Measurements from ENCODE around the gene ZBTB20. TPM values are rescaled to one million over a fixed set of nuclear protein-coding genes. Genes with fewer than 3 reads are reported as not detected.

Gene ZBTB20
- total and polyA plus RNA-seq, 2 of the 4 experiments (the other 2 are of a cell fraction): 0.75 to 14.7 TPM

- H2BK20ac ChIP-seq (ENCODE audit: low read depth, low read length): no peak overlapping the region
- no peak overlapping the region for H3K4me3 ChIP-seq (ENCODE audit: insufficient read depth, low read depth, low read length)
- ChIA-PET POLR2A (ENCODE audit: unreplicated experiment) (interaction anchor here (0.7 kb wide), 1 partner anchor 105 kb away, joined by 3 read pairs; no protein-coding TSS in a partner anchor), CTCF (interaction anchor here (0.6 to 1.4 kb wide), 2 partner anchors 29 to 126 kb away, joined by 3 to 8 read pairs; no protein-coding TSS in a partner anchor)
- no peaks in the 10 kb centered on the region for H3K9me3 ChIP-seq (ENCODE audit: control insufficient read depth, insufficient read depth, low read length)
- no peak overlapping the region for H4K5ac ChIP-seq (ENCODE audit: low read depth, low read length)
- no peak overlapping the region for H4K8ac ChIP-seq (ENCODE audit: low read depth in 2 of 2, low read length in 2 of 2)
- dilution Hi-C loops (cut with HindIII; ENCODE audit: low sequenced_read_pairs, unreplicated experiment): no loop called here
- H2BK5ac ChIP-seq (ENCODE audit: low read depth, low read length, poor library complexity, severe bottlenecking): no peak overlapping the region
- H3K18ac ChIP-seq (ENCODE audit: low read depth, low read length): no peak overlapping the region
- H3K23ac ChIP-seq (ENCODE audit: low read depth, low read length): no peak overlapping the region
- no peak for TF ChIP-seq POLR2A (IDR thresholded peaks at IDR 0.05; ENCODE audit: low read depth, low read length)
- TF ChIP-seq RCOR1 (IDR thresholded peaks at IDR 0.05; ENCODE audit: insufficient replicate concordance, low read length): no peak
- no peak for TF ChIP-seq CEBPB (IDR thresholded peaks at IDR 0.05; ENCODE audit: low read depth, low read length)
- no peak for TF ChIP-seq ELK1 (IDR thresholded peaks at IDR 0.05; ENCODE audit: borderline replicate concordance, low read depth, low read length)
- no peak for TF ChIP-seq CTCF (conservative IDR thresholded peaks at IDR 0.05; ENCODE audit: low read depth, low read length)
- TF ChIP-seq FOS (IDR thresholded peaks at IDR 0.05; ENCODE audit: low read depth, low read length): no peak
- TF ChIP-seq RFX5 (IDR thresholded peaks at IDR 0.05; ENCODE audit: low read depth, low read length): no peak
- TF ChIP-seq RAD21 (IDR thresholded peaks at IDR 0.05; ENCODE audit: low read length): no peak
- TF ChIP-seq MAZ (IDR thresholded peaks at IDR 0.05; ENCODE audit: borderline replicate concordance, low read depth, low read length): no peak
- TF ChIP-seq MXI1 (IDR thresholded peaks at IDR 0.05; ENCODE audit: borderline replicate concordance, low read depth, low read length): no peak
- H2AFZ ChIP-seq (replicated peaks; ENCODE audit: low read length, poor library complexity): no peak overlapping the region
- no peaks in the 10 kb centered on the region; the same call in 1 of the 2 replicates for H3K36me3 ChIP-seq (ENCODE audit: control insufficient read depth, insufficient read depth, low read length)
- H3K14ac ChIP-seq (replicated peaks; ENCODE audit: low read depth, low read length): no peak overlapping the region
- H3K9me1 ChIP-seq (ENCODE audit: insufficient read depth, low read length): no peaks in the 10 kb centered on the region
- no peak overlapping the region for H3K9ac ChIP-seq (ENCODE audit: low read depth, low read length)
- ATAC-seq (ENCODE audit: low read depth): peak; percentile 24; the same call in 1 of the 2 replicates
- no CpG with 5 or more reads among the region's 3 CpGs for WGBS, 2 experiments (ENCODE audit: extremely low coverage in 2 of 2, insufficient read length in 1 of 2)
- H3K4ac ChIP-seq (ENCODE audit: low read depth, low read length): no peak overlapping the region
- peaks cover 2% of the 10 kb centered on the region; the same call in 1 of the 2 replicates for H3K4me1 ChIP-seq (ENCODE audit: control insufficient read depth, insufficient read depth, low read length)
- H4K91ac ChIP-seq (ENCODE audit: insufficient read depth, low read depth, low read length): no peak overlapping the region
- H2AK9ac ChIP-seq (replicated peaks; ENCODE audit: low read depth, low read length, poor library complexity): no peak overlapping the region
- no peaks in the 10 kb centered on the region for H4K20me1 ChIP-seq (ENCODE audit: insufficient read depth, low read length)
- no peak overlapping the region for H3K56ac ChIP-seq (ENCODE audit: extremely low read depth, insufficient read depth, low read length)
- H3K27me3 ChIP-seq (ENCODE audit: control insufficient read depth, insufficient read depth, low read length): no peaks in the 10 kb centered on the region
- no peak overlapping the region for H3K27ac ChIP-seq (ENCODE audit: insufficient read depth, low read length)
- H3K79me1 ChIP-seq (ENCODE audit: low read depth in 1 of 2, low read length in 2 of 2): peaks cover 0 to 3% of the 10 kb centered on the region in 2 experiments; a peak in 1 of 4 replicates
- no peak overlapping the region for H3K4me2 ChIP-seq (ENCODE audit: low read depth, low read length)
- no TSS peak for BruUV-seq (replicated peaks)
- no peak overlapping the region for H2BK120ac ChIP-seq (ENCODE audit: low read depth, low read length)
- intact Hi-C loops (cut with micrococcal nuclease): loop anchor here (5.0 to 10.0 kb wide), 3 partner anchors 105 to 772 kb away; partner anchors contain the start of gene ZBTB20
- DNase-seq: peak; percentile 4
- H2BK15ac ChIP-seq (ENCODE audit: low read depth, low read length): no peak overlapping the region
- no peak overlapping the region for H2AK5ac ChIP-seq (ENCODE audit: low read depth, low read length)
- in situ Hi-C loops (cut with MboI; ENCODE audit: low sequenced_read_pairs): no loop called here
These were observed 104.7 kb downstream of the ZBTB20 start for GRCh38 chr3:115042351-115042750.

Data from IMR-90 (cell line).